HEK293 (cell line): ENCODE data around the gene CCNT2.

ENCODE experiments used
- KLF10 ChIP-seq: fragments of 450-650 bp; IDR thresholded peaks from 2 replicates; pipeline ENCODE4 v1.5.1; 2018; ENCODE audit warnings: missing biosample characterization, mild to moderate bottlenecking, missing genetic modification characterization
- ZNF501 ChIP-seq: fragments of 450-650 bp; formaldehyde crosslinking; IDR thresholded peaks from 2 replicates; pipeline ENCODE4 v1.5.1; 2016; ENCODE audit warnings: missing biosample characterization, missing genetic modification characterization
- TF ChIP-seq, protein P1 (sequence below): fragments of 450-650 bp; formaldehyde crosslinking; IDR thresholded peaks from 2 replicates; pipeline ENCODE4 v1.5.1; 2016; ENCODE audit warnings: missing biosample characterization, missing genetic modification characterization

DNA sequence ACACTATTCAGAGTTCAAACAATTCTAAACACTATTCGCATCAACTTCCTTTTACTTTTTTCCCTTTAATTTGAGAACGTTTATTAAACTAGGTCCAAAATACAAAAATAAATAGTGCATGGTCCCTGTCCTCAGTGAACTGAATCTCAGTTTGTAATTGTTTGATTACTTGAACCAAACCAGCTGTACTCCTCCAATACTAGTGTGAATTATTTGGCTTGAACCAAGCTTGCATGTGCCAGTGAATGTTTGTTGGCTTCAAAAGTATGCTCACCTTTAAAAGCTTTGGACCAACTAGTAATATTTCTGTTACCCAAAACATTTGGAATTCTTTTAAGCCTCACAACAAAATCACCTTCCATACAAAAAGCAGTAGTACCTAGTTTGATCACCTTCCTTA, 15.5 kb downstream of the CCNT2 start:
- TF ChIP-seq, protein P1, sequence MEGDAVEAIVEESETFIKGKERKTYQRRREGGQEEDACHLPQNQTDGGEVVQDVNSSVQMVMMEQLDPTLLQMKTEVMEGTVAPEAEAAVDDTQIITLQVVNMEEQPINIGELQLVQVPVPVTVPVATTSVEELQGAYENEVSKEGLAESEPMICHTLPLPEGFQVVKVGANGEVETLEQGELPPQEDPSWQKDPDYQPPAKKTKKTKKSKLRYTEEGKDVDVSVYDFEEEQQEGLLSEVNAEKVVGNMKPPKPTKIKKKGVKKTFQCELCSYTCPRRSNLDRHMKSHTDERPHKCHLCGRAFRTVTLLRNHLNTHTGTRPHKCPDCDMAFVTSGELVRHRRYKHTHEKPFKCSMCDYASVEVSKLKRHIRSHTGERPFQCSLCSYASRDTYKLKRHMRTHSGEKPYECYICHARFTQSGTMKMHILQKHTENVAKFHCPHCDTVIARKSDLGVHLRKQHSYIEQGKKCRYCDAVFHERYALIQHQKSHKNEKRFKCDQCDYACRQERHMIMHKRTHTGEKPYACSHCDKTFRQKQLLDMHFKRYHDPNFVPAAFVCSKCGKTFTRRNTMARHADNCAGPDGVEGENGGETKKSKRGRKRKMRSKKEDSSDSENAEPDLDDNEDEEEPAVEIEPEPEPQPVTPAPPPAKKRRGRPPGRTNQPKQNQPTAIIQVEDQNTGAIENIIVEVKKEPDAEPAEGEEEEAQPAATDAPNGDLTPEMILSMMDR = no peak
- TF ChIP-seq ZNF501 (tag by site-specific recombination) = no peak
- TF ChIP-seq KLF10 = no peak
